WTC11 (cell line): ENCODE measurements around the gene CCL4. TPM values are rescaled to one million over a fixed set of nuclear protein-coding genes. Genes with fewer than 3 reads are reported as not detected.

Source experiments
- ATAC-seq: fragments of 200-7000 bp; cut with Tn5 transposase; 2 replicates; pipeline ENCODE4 v1.10.0; 2021; ENCODE audit warnings: mild to moderate bottlenecking, moderate library complexity
- CTCF ChIA-PET: fragments of 300-600 bp; sonication (Branson Sonifier 250); formaldehyde crosslinking; loops from one replicate; lab custom pipeline; 2021; ENCODE audit warnings: antibody characterized with exemption; lab: Charles Lee
- POLR2A ChIA-PET: fragments of 350-600 bp; sonication (Branson Sonifier 250); formaldehyde crosslinking; loops from one replicate; lab custom pipeline; 2021; ENCODE audit warnings: antibody characterized with exemption; lab: Charles Lee
- DNase-seq: peaks from one replicate; pipeline ENCODE4 v3.0.0; 2021; ENCODE audit warnings: low spot score
- H3K27ac Mint-ChIP-seq: 2 replicates; pipeline ENCODE4 v1.8.0; 2021; ENCODE audit warnings: mixed read lengths
- H3K27me3 Mint-ChIP-seq: 2 replicates; pipeline ENCODE4 v1.8.0; 2021; ENCODE audit warnings: low read depth, mild to moderate bottlenecking, moderate library complexity, mixed read lengths
- H3K36me3 Mint-ChIP-seq: 2 replicates; pipeline ENCODE4 v1.8.0; 2021; ENCODE audit warnings: mixed read lengths
- H3K4me1 Mint-ChIP-seq: 2 replicates; pipeline ENCODE4 v1.8.0; 2022; ENCODE audit warnings: mixed read lengths
- H3K4me3 Mint-ChIP-seq: 2 replicates; pipeline ENCODE4 v1.8.0; 2021; ENCODE audit warnings: mild to moderate bottlenecking, moderate library complexity, mixed read lengths
- H3K9me3 Mint-ChIP-seq: 2 replicates; pipeline ENCODE4 v1.8.0; 2021; ENCODE audit warnings: mixed read lengths
- ETV6 ChIP-seq: sonication (generic); formaldehyde crosslinking; IDR thresholded peaks from 2 replicates; pipeline ENCODE4 v1.8.1; 2022; ENCODE audit warnings: mild to moderate bottlenecking, missing genetic modification reagents
- GRHL2 ChIP-seq: fragments of 250-450 bp; sonication (Bioruptor Pico); IDR thresholded peaks from 2 replicates; pipeline ENCODE4 v1.8.0; 2022; ENCODE audit warnings: mild to moderate bottlenecking, moderate library complexity; ENCODE audit not compliant: insufficient replicate concordance, severe bottlenecking
- JAZF1 ChIP-seq: fragments of 250-450 bp; sonication (Bioruptor Pico); IDR thresholded peaks from 2 replicates; pipeline ENCODE4 v1.9.0; 2021; ENCODE audit warnings: moderate library complexity, mild to moderate bottlenecking, inconsistent platforms
- KAT7 ChIP-seq: sonication (generic); formaldehyde crosslinking; IDR thresholded peaks from 2 replicates; pipeline ENCODE4 v1.8.1; 2023; ENCODE audit warnings: missing genetic modification reagents, mild to moderate bottlenecking, borderline replicate concordance
- OVOL2 ChIP-seq: fragments of 250-450 bp; sonication (Bioruptor Pico); IDR thresholded peaks from 2 replicates; pipeline ENCODE4 v1.9.0; 2021; ENCODE audit warnings: mild to moderate bottlenecking, borderline replicate concordance
- SMAD4 ChIP-seq: sonication (generic); formaldehyde crosslinking; IDR thresholded peaks from 2 replicates; pipeline ENCODE4 v1.8.0; 2022; ENCODE audit warnings: mild to moderate bottlenecking, missing genetic modification reagents
- TEAD1 ChIP-seq: sonication (generic); formaldehyde crosslinking; IDR thresholded peaks from 2 replicates; pipeline ENCODE4 v1.8.0; 2022; ENCODE audit warnings: mild to moderate bottlenecking, missing genetic modification reagents
- TEAD4 ChIP-seq: sonication (generic); formaldehyde crosslinking; IDR thresholded peaks from 2 replicates; pipeline ENCODE4 v1.8.0; 2022; ENCODE audit warnings: mild to moderate bottlenecking, missing genetic modification reagents
- ZBTB21 ChIP-seq: sonication (generic); formaldehyde crosslinking; IDR thresholded peaks from 2 replicates; pipeline ENCODE4 v1.8.1; 2023; ENCODE audit warnings: mild to moderate bottlenecking, missing genetic modification reagents, borderline replicate concordance
- ZNF121 ChIP-seq: sonication (generic); formaldehyde crosslinking; IDR thresholded peaks from 2 replicates; pipeline ENCODE4 v1.8.0; 2023; ENCODE audit warnings: missing genetic modification reagents
- ZNF138 ChIP-seq: sonication (generic); formaldehyde crosslinking; conservative IDR thresholded peaks from 2 replicates; pipeline ENCODE4 v1.8.1; 2022; ENCODE audit warnings: mild to moderate bottlenecking, moderate library complexity, missing genetic modification reagents
- ZNF671 ChIP-seq: fragments of 250-450 bp; sonication (Bioruptor Pico); IDR thresholded peaks from 2 replicates; pipeline ENCODE4 v1.8.0; 2021; ENCODE audit warnings: mild to moderate bottlenecking
- total RNA-seq: library from RNA; stranded (reverse); gene quantifications from 3 replicates; pipeline ENCODE4 v1.2.3, GENCODE V29; 2021
- TF ChIP-seq, protein P1 (sequence below): sonication (generic); formaldehyde crosslinking; IDR thresholded peaks from 2 replicates; pipeline ENCODE4 v1.8.1; 2023; ENCODE audit warnings: mild to moderate bottlenecking, missing genetic modification reagents
- TF ChIP-seq, protein P2 (sequence below): sonication (generic); formaldehyde crosslinking; IDR thresholded peaks from 2 replicates; pipeline ENCODE4 v1.8.0; 2022; ENCODE audit warnings: mild to moderate bottlenecking, missing genetic modification reagents
- TF ChIP-seq, protein P3 (sequence below): sonication (generic); formaldehyde crosslinking; IDR thresholded peaks from 2 replicates; pipeline ENCODE4 v1.8.1; 2022; ENCODE audit warnings: mild to moderate bottlenecking, missing genetic modification reagents, moderate library complexity, borderline replicate concordance
- TF ChIP-seq, protein P4 (sequence below): sonication (generic); formaldehyde crosslinking; IDR thresholded peaks from 2 replicates; pipeline ENCODE4 v1.8.1; 2022; ENCODE audit warnings: low read depth, missing genetic modification reagents, borderline replicate concordance

The CCL4 gene
- total RNA-seq, 1 experiment from 2014 or later, result 0.48 TPM

DNA sequence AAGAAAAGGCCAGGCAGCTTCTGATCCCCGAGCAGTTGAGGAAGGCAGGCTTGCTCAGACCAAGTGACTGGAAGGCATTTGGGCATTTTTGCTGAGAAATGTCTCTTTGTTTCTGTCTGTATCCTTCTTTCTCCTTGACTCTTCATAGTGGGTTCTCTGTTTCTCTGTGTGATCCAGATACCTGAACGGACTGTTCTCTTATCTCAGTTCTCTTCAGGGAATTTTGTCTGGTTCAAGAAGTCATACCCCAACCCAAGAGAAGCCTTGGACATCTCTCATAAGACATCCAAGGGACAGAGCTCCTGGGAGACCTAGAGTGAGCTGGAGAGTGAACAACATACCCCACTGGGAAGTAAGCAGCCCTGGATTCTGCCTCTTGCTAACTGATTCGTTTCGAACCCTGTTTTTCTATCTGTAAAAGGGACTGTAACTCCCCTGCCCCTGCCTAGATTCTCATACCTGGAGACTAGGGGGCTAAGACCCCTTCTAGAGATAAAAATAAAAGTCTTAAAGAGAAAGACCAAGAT, 14.2 kb upstream of the CCL4 start:
- ChIA-PET CTCF (interaction anchor here (1.1 to 3.2 kb wide), 3 partner anchors 17 to 80 kb away, joined by 3 to 11 read pairs (median 9); no protein-coding TSS in a partner anchor), POLR2A (interaction anchor here (1.1 kb wide), 1 partner anchor 34 kb away, joined by 3 read pairs; no protein-coding TSS in a partner anchor)
- H3K4me1 Mint-ChIP-seq, result peaks cover 20% of the 10 kb centered on the region
- H3K4me3 Mint-ChIP-seq, result no peak overlapping the region
- H3K36me3 Mint-ChIP-seq, result no peaks in the 10 kb centered on the region
- TF ChIP-seq TEAD4 (CRISPR knock-in tag) (no peak), SMAD4 (CRISPR knock-in tag) (no peak), ZBTB21 (no peak), GRHL2 (no peak), TEAD1 (CRISPR knock-in tag) (no peak), ZNF671 (CRISPR knock-in tag) (no peak), OVOL2 (CRISPR knock-in tag) (no peak), JAZF1 (CRISPR knock-in tag) (no peak), ETV6 (no peak)
- TF ChIP-seq, protein P1, sequence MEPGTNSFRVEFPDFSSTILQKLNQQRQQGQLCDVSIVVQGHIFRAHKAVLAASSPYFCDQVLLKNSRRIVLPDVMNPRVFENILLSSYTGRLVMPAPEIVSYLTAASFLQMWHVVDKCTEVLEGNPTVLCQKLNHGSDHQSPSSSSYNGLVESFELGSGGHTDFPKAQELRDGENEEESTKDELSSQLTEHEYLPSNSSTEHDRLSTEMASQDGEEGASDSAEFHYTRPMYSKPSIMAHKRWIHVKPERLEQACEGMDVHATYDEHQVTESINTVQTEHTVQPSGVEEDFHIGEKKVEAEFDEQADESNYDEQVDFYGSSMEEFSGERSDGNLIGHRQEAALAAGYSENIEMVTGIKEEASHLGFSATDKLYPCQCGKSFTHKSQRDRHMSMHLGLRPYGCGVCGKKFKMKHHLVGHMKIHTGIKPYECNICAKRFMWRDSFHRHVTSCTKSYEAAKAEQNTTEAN (CRISPR knock-in tag), result no peak
- TF ChIP-seq, protein P2, sequence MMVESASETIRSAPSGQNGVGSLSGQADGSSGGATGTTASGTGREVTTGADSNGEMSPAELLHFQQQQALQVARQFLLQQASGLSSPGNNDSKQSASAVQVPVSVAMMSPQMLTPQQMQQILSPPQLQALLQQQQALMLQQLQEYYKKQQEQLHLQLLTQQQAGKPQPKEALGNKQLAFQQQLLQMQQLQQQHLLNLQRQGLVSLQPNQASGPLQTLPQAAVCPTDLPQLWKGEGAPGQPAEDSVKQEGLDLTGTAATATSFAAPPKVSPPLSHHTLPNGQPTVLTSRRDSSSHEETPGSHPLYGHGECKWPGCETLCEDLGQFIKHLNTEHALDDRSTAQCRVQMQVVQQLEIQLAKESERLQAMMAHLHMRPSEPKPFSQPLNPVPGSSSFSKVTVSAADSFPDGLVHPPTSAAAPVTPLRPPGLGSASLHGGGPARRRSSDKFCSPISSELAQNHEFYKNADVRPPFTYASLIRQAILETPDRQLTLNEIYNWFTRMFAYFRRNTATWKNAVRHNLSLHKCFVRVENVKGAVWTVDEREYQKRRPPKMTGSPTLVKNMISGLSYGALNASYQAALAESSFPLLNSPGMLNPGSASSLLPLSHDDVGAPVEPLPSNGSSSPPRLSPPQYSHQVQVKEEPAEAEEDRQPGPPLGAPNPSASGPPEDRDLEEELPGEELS, result no peak
- no peak for DNase-seq
- ATAC-seq, result no peak
- H3K9me3 Mint-ChIP-seq, result no peaks in the 10 kb centered on the region
- H3K27ac Mint-ChIP-seq, result no peak overlapping the region
- H3K27me3 Mint-ChIP-seq, result no peaks in the 10 kb centered on the region; the same call in 1 of the 2 replicates

DNA sequence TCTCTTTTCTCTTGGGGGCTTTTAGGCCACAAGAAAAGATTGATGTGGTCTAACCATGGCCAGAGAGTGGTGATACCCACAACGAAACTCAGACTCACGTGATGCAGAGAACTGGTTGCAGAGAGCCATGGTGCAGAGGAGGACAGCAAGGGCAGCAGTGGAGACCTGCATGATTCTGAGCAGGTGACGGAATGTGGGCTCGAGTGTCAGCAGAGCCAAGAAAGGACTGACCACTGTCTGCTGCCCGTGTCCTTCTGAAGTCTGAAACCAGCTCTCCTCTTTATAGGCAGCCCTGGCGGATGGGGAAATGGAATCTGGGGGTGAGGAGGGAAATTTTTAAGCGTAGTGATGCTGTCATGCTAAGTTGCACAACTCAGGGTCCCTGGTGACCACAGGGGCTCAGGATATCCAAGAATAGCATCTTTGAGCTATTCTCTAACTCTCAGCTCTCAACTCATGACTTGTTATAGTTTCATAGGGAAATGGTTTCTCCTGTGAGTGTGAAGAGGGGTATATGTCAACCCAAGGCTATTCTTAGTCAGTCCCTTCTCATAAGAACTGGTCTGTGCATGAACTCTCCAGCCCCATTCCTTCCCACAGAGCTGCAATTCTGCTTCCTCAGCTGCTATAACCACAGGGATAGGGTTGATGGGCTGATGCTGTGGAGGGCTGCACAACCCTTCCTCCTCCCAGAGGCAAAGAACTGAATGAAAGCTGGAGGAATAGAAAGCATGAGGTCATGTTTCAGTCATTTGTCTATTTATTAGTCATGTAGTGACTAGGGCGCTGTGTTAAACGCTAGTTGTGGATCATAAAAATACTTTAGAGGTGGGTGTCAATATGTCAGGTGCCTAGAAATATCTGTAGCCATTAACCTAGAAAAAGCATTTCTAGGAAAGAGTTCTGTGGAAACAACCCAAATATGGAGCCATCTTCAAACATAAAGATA, 13.5 kb upstream of the CCL4 start, which contains the start of gene CCL3:
CCL3 (minus strand) TSS at position 256 of the 949 bp plus-strand sequence; CDS start at position 171, 85 bp downstream.
- H3K4me3 Mint-ChIP-seq, result no peak within 1 kb of the TSS
- no peak within 1 kb of the TSS for H3K27ac Mint-ChIP-seq
- TF ChIP-seq, protein P3, sequence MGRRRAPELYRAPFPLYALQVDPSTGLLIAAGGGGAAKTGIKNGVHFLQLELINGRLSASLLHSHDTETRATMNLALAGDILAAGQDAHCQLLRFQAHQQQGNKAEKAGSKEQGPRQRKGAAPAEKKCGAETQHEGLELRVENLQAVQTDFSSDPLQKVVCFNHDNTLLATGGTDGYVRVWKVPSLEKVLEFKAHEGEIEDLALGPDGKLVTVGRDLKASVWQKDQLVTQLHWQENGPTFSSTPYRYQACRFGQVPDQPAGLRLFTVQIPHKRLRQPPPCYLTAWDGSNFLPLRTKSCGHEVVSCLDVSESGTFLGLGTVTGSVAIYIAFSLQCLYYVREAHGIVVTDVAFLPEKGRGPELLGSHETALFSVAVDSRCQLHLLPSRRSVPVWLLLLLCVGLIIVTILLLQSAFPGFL (CRISPR knock-in tag), result no peak
- no peak for TF ChIP-seq ZNF138 (CRISPR knock-in tag)
- no peak for TF ChIP-seq KAT7 (CRISPR knock-in tag)
- no peak for TF ChIP-seq ZNF121 (CRISPR knock-in tag)
- TF ChIP-seq, protein P4, sequence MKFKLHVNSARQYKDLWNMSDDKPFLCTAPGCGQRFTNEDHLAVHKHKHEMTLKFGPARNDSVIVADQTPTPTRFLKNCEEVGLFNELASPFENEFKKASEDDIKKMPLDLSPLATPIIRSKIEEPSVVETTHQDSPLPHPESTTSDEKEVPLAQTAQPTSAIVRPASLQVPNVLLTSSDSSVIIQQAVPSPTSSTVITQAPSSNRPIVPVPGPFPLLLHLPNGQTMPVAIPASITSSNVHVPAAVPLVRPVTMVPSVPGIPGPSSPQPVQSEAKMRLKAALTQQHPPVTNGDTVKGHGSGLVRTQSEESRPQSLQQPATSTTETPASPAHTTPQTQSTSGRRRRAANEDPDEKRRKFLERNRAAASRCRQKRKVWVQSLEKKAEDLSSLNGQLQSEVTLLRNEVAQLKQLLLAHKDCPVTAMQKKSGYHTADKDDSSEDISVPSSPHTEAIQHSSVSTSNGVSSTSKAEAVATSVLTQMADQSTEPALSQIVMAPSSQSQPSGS, result no peak
- ChIA-PET POLR2A (no interaction called here), CTCF (interaction anchor here (3.2 kb wide), 1 partner anchor 18 kb away, joined by 11 read pairs; no protein-coding TSS in a partner anchor)
- H3K36me3 Mint-ChIP-seq, result no peaks in the 10 kb centered on the region
- peaks cover 15% of the 10 kb centered on the region for H3K4me1 Mint-ChIP-seq
- no peak for ATAC-seq
- DNase-seq, result no peak
- no peaks in the 10 kb centered on the region; the same call in 1 of the 2 replicates for H3K27me3 Mint-ChIP-seq
- no peaks in the 10 kb centered on the region for H3K9me3 Mint-ChIP-seq
